GM21529 (cell line): Measurements from ENCODE around the gene WDR54.
"Not testable (repeated sequence)": the region's sequence is repeated elsewhere in the genome, so short reads cannot be mapped to it uniquely, and the experiment has no call there.

ENCODE experiments used
- ATAC-seq: cut with Tn5 transposase; IDR thresholded peaks from one replicate; pipeline ENCODE4 v1.9.1; 2021; ENCODE audit not compliant: unreplicated experiment

The WDR54 gene

GRCh38 chr2:74401891-74402290 lies 19.6 kb upstream of the WDR54 start:
- no peak for ATAC-seq

GRCh38 chr2:74406035-74406434 lies 15.5 kb upstream of the WDR54 start:
- ATAC-seq: peak; percentile 51

- ATAC-seq: no peak
Measured at GRCh38 chr2:74407682-74408081, 13.8 kb upstream of the WDR54 start.

- no peak for ATAC-seq
Measured at GRCh38 chr2:74413001-74413698, 8.4 kb upstream of the WDR54 start.

- no peak for ATAC-seq
Measured at GRCh38 chr2:74414441-74414840, 7.1 kb upstream of the WDR54 start.

GRCh38 chr2:74414881-74415761 lies 6.4 kb upstream of the WDR54 start:
- no peak for ATAC-seq

- ATAC-seq: no peak
Measured at GRCh38 chr2:74415762-74416395, 5.7 kb upstream of the WDR54 start.

- ATAC-seq: no peak
Measured at GRCh38 chr2:74416778-74417177, 4.8 kb upstream of the WDR54 start.

- ATAC-seq: no peak
Measured at GRCh38 chr2:74417197-74417596, 4.3 kb upstream of the WDR54 start.

- ATAC-seq: no peak
Measured at GRCh38 chr2:74417763-74418162, 3.8 kb upstream of the WDR54 start.

- no peak for ATAC-seq
Measured at GRCh38 chr2:74418312-74418711, 3.2 kb upstream of the WDR54 start.

GRCh38 chr2:74419345-74419744 lies 2.2 kb upstream of the WDR54 start:
- ATAC-seq: no peak

GRCh38 chr2:74420006-74420405 lies 1.5 kb upstream of the WDR54 start:
- no peak for ATAC-seq

GRCh38 chr2:74420443-74421103 lies 957 bp upstream of the WDR54 start:
- not testable (repeated sequence) for ATAC-seq

GRCh38 chr2:74423231-74424095 lies 1.9 kb downstream of the WDR54 start:
- no peak for ATAC-seq

- no peak for ATAC-seq
Measured at GRCh38 chr2:74424139-74424992, 2.8 kb downstream of the WDR54 start.

- ATAC-seq: no peak
Measured at GRCh38 chr2:74424995-74425406, 3.5 kb downstream of the WDR54 start.

- no peak for ATAC-seq
Measured at GRCh38 chr2:74425523-74425922, 4.0 kb downstream of the WDR54 start.

- no peak for ATAC-seq
Measured at GRCh38 chr2:74426181-74426758, 4.7 kb downstream of the WDR54 start.
